Neural cell (in vitro differentiated cells): ENCODE data around the gene FCMR. TPM values are rescaled to one million over a fixed set of nuclear protein-coding genes. Genes with fewer than 3 reads are reported as not detected.

Experiments
- H2AFZ ChIP-seq: fragments of 200-600, 300-800 bp; sonication (generic), shearing (Covaris generic); 2 replicates; pipeline ENCODE4 v1.6.0; 2014; ENCODE audit warnings: low read depth, mild to moderate bottlenecking, antibody characterized with exemption, low read length, moderate library complexity
- H3F3A ChIP-seq: fragments of 200-600 bp; shearing (Covaris generic); 2 replicates; pipeline ENCODE4 v1.6.1; 2016; ENCODE audit warnings: mild to moderate bottlenecking, moderate library complexity, mixed read lengths, antibody characterized with exemption, low read length; ENCODE audit not compliant: insufficient read depth, poor library complexity, severe bottlenecking
- H3K27ac ChIP-seq: fragments of 200-600, 300-800 bp; sonication (generic), shearing (Covaris generic); 2 replicates; pipeline ENCODE4 v1.5.1; 2014; ENCODE audit warnings: mild to moderate bottlenecking, low read length, moderate library complexity
- H3K27me3 ChIP-seq: fragments of 300-800, 200-600 bp; sonication (generic), shearing (Covaris generic); 2 replicates; pipeline ENCODE4 v1.6.0; 2014; ENCODE audit warnings: mild to moderate bottlenecking, low read depth, low read length, moderate library complexity; ENCODE audit not compliant: insufficient read depth
- H3K36me3 ChIP-seq: fragments of 300-800, 200-600 bp; sonication (generic), shearing (Covaris generic); 2 replicates; pipeline ENCODE4 v1.5.1; 2014; ENCODE audit warnings: mild to moderate bottlenecking, antibody characterized with exemption, low read length, moderate library complexity; ENCODE audit not compliant: insufficient read depth
- H3K4me2 ChIP-seq: fragments of 300-800, 200-600 bp; sonication (generic), shearing (Covaris generic); 2 replicates; pipeline ENCODE4 v1.6.0; 2014; ENCODE audit warnings: mild to moderate bottlenecking, low read length
- H3K4me3 ChIP-seq: fragments of 300-800, 200-600 bp; sonication (generic), shearing (Covaris generic); 2 replicates; pipeline ENCODE4 v1.5.1; 2014; ENCODE audit warnings: mild to moderate bottlenecking, low read length, moderate library complexity
- H3K79me2 ChIP-seq: fragments of 200-600 bp; shearing (Covaris generic); replicated peaks from 2 replicates; pipeline ENCODE4 v1.6.0; 2014; ENCODE audit warnings: mild to moderate bottlenecking, low read length, moderate library complexity; ENCODE audit not compliant: insufficient read depth
- H3K9ac ChIP-seq: fragments of 300-800, 200-600 bp; sonication (generic), shearing (Covaris generic); 2 replicates; pipeline ENCODE4 v1.6.1; 2016; ENCODE audit warnings: mild to moderate bottlenecking, low read length, mixed read lengths
- H3K9me2 ChIP-seq: fragments of 200-600 bp; shearing (Covaris generic); 2 replicates; pipeline ENCODE4 v1.6.1; 2016; ENCODE audit warnings: mild to moderate bottlenecking, low read length, mixed read lengths; ENCODE audit not compliant: insufficient read depth
- H3K9me3 ChIP-seq: fragments of 200-600, 300-800 bp; sonication (generic), shearing (Covaris generic); 2 replicates; pipeline ENCODE4 v1.6.1; 2016; ENCODE audit warnings: mild to moderate bottlenecking, mixed run types, low read length, moderate library complexity, mixed read lengths
- H4K20me1 ChIP-seq: fragments of 200-600 bp; shearing (Covaris generic); 2 replicates; pipeline ENCODE4 v1.6.1; 2016; ENCODE audit warnings: mild to moderate bottlenecking, mixed run types; ENCODE audit not compliant: insufficient read depth
- CTCF ChIP-seq: fragments of 450-650 bp; IDR thresholded peaks from 2 replicates; pipeline ENCODE4 v1.5.1; 2014; ENCODE audit warnings: antibody characterized with exemption, mild to moderate bottlenecking, moderate library complexity; ENCODE audit not compliant: poor library complexity, severe bottlenecking
- EP300 ChIP-seq: fragments of 450-650 bp; conservative IDR thresholded peaks from 2 replicates; pipeline ENCODE4 v1.6.1; 2014; ENCODE audit warnings: antibody characterized with exemption, mild to moderate bottlenecking, moderate library complexity; ENCODE audit not compliant: poor library complexity, severe bottlenecking
- EZH2 ChIP-seq: fragments of 200-600, 300-800 bp; shearing (Covaris generic), sonication (generic); IDR thresholded peaks from 2 replicates; pipeline ENCODE4 v1.6.1; 2014; ENCODE audit warnings: antibody characterized with exemption, low read length, borderline replicate concordance, mild to moderate bottlenecking; ENCODE audit not compliant: insufficient read depth, poor library complexity, severe bottlenecking
- MXI1 ChIP-seq: fragments of 450-650 bp; conservative IDR thresholded peaks from 2 replicates; pipeline ENCODE4 v1.6.1; 2014; ENCODE audit warnings: antibody characterized with exemption, mild to moderate bottlenecking; ENCODE audit not compliant: poor library complexity, severe bottlenecking
- POLR2AphosphoS5 ChIP-seq: IDR thresholded peaks from 2 replicates; pipeline ENCODE4 v1.6.1; 2012
- RAD21 ChIP-seq: fragments of 450-650 bp; conservative IDR thresholded peaks from 2 replicates; pipeline ENCODE4 v1.6.1; 2014; ENCODE audit warnings: antibody characterized with exemption, mild to moderate bottlenecking, moderate library complexity
- REST ChIP-seq: IDR thresholded peaks from 2 replicates; pipeline ENCODE4 v1.6.1; 2012; ENCODE audit warnings: borderline replicate concordance
- SMC3 ChIP-seq: fragments of 450-650 bp; conservative IDR thresholded peaks from 2 replicates; pipeline ENCODE4 v1.6.1; 2014; ENCODE audit warnings: antibody characterized with exemption, mild to moderate bottlenecking, moderate library complexity; ENCODE audit not compliant: poor library complexity
- TAF1 ChIP-seq: IDR thresholded peaks from 2 replicates; pipeline ENCODE4 v1.6.1; 2012; ENCODE audit warnings: low read depth
- polyA plus RNA-seq: library from polyadenylated mRNA; depleted of rRNA; stranded (reverse); fragments of >200 nt; gene quantifications from 2 replicates; pipeline ENCODE4 v1.2.3, GENCODE V29; 2014

Gene FCMR
- polyA plus RNA-seq, 1 donor from 2014 or later, result not detected

- H3K9me2 ChIP-seq, result no peaks in the 10 kb centered on the region
- no peaks in the 10 kb centered on the region for H3K27me3 ChIP-seq
- TF ChIP-seq SMC3 (no peak), POLR2AphosphoS5 (no peak), REST (no peak), TAF1 (no peak), EP300 (no peak), EZH2 (no peak), RAD21 (no peak), CTCF (no peak), MXI1 (no peak)
- H3K4me2 ChIP-seq, result no peak overlapping the region
- H3K4me3 ChIP-seq, result no peak overlapping the region
- no peaks in the 10 kb centered on the region for H3F3A ChIP-seq
- H3K9ac ChIP-seq, result no peak overlapping the region
- no peak overlapping the region for H3K27ac ChIP-seq
- H4K20me1 ChIP-seq, result no peaks in the 10 kb centered on the region
- H3K9me3 ChIP-seq, result no peaks in the 10 kb centered on the region
- no peak overlapping the region for H2AFZ ChIP-seq
- no peaks in the 10 kb centered on the region for H3K36me3 ChIP-seq
- no peaks in the 10 kb centered on the region for H3K79me2 ChIP-seq
Observed at GRCh38 chr1:206939841-206940587, 18.3 kb upstream of the FCMR start.

GRCh38 chr1:206939131-206939530 lies 17.4 kb upstream of the FCMR start:
- Histone ChIP-seq H3K4me3 (no peak overlapping the region), H3K4me2 (no peak overlapping the region), H3K36me3 (no peaks in the 10 kb centered on the region), H3F3A (no peaks in the 10 kb centered on the region), H3K79me2 (no peaks in the 10 kb centered on the region), H4K20me1 (no peaks in the 10 kb centered on the region), H3K27me3 (no peaks in the 10 kb centered on the region), H3K9me3 (no peaks in the 10 kb centered on the region), H3K27ac (no peak overlapping the region), H2AFZ (no peak overlapping the region), H3K9ac (no peak overlapping the region), H3K9me2 (no peaks in the 10 kb centered on the region)
- no peak for TF ChIP-seq EZH2
- TF ChIP-seq CTCF, result no peak
- no peak for TF ChIP-seq REST
- TF ChIP-seq POLR2AphosphoS5, result no peak
- TF ChIP-seq RAD21, result no peak
- no peak for TF ChIP-seq SMC3
- TF ChIP-seq EP300, result no peak
- TF ChIP-seq MXI1, result no peak
- no peak for TF ChIP-seq TAF1
